Endothelial cell of umbilical vein (primary cell): ENCODE data around the gene CIZ1. TPM values are rescaled to one million over a fixed set of nuclear protein-coding genes. Genes with fewer than 3 reads are reported as not detected.

Experiments used
- BruUV-seq: library from RNA; stranded (reverse); fragments of 400-500 nt; replicated peaks from 2 replicates; lab custom pipeline; 2021; lab: Mats Ljungman, UMichigan
- CTCF ChIA-PET: fragments of 300-600, 350-600 bp; sonication (Branson Sonifier 250); formaldehyde crosslinking; loops from one replicate; lab custom pipeline; 2021; ENCODE audit warnings: antibody characterized with exemption, inconsistent platforms; lab: Charles Lee
- POLR2A ChIA-PET: fragments of 300-600, 350-600 bp; sonication (Branson Sonifier 250); formaldehyde crosslinking; loops from one replicate; lab custom pipeline; 2021; ENCODE audit warnings: antibody characterized with exemption, inconsistent platforms; lab: Charles Lee
- DNase-seq: peaks from one replicate; pipeline ENCODE4 v3.0.0-alpha.2; 2011; ENCODE audit warnings: low read depth, low spot score
- FAIRE-seq: peaks from 2 replicates; lab custom pipeline; 2011; peaks lifted over from hg19 to GRCh38; lab: Jason Lieb, UNC
- H2AFZ ChIP-seq: 2 replicates; pipeline ENCODE4 v1.6.0; 2012; ENCODE audit warnings: low read depth, low read length, control low read depth, inconsistent platforms
- H3K27ac ChIP-seq: 2 replicates; pipeline ENCODE4 v1.5.1; 2011; ENCODE audit warnings: low read depth, mild to moderate bottlenecking, control low read depth, low read length, moderate library complexity; ENCODE audit not compliant: insufficient read depth
- H3K27me3 ChIP-seq, 2 experiments: 2 replicates each; pipeline versions ENCODE4 v1.6.0 to v1.6.1; 2011; ENCODE audit warnings: low read length in 2 of 2, mixed read lengths in 1 of 2; ENCODE audit not compliant: control insufficient read depth in 2 of 2, insufficient read depth in 2 of 2
- H3K36me3 ChIP-seq, 2 experiments: 2 replicates in 1 of 2; 3 replicates in 1 of 2; pipeline ENCODE4 v1.5.1; 2011; ENCODE audit warnings: low read length in 2 of 2, mild to moderate bottlenecking in 1 of 2, moderate library complexity in 1 of 2; ENCODE audit not compliant: control insufficient read depth in 2 of 2, insufficient read depth in 2 of 2; ENCODE audit errors: extremely low read depth in 1 of 2
- H3K4me1 ChIP-seq: 3 replicates; pipeline ENCODE4 v1.5.1; 2011; ENCODE audit warnings: mild to moderate bottlenecking, low read length; ENCODE audit not compliant: control insufficient read depth, insufficient read depth; ENCODE audit errors: extremely low read depth
- H3K4me2 ChIP-seq: 2 replicates; pipeline ENCODE4 v1.6.1; 2011; ENCODE audit warnings: low read length, control low read depth, mixed read lengths; ENCODE audit not compliant: insufficient read depth
- H3K4me3 ChIP-seq, 3 experiments: fragments of 200-600 bp in 1 of 3; sonication (generic), shearing (Covaris generic) in 1 of 3; replicated peaks in 1 of 3; 2 replicates each; pipeline ENCODE4 v1.5.1; 2011 to 2016; ENCODE audit warnings: control low read depth in 3 of 3, low read length in 3 of 3, mild to moderate bottlenecking in 2 of 3, inconsistent platforms in 1 of 3, low read depth in 1 of 3, moderate library complexity in 1 of 3; ENCODE audit not compliant: insufficient read depth in 1 of 3
- H3K79me2 ChIP-seq: 2 replicates; pipeline ENCODE4 v1.6.0; 2012; ENCODE audit warnings: low read length, inconsistent platforms; ENCODE audit not compliant: control insufficient read depth, insufficient read depth
- H3K9ac ChIP-seq: replicated peaks from 2 replicates; pipeline ENCODE3; 2011; ENCODE audit warnings: low read length, control low read depth; ENCODE audit not compliant: insufficient read depth; ENCODE audit errors: extremely low read depth
- H3K9me1 ChIP-seq: replicated peaks from 3 replicates; pipeline ENCODE4 v1.6.0; 2011; ENCODE audit warnings: mild to moderate bottlenecking, low read length; ENCODE audit not compliant: control insufficient read depth, insufficient read depth; ENCODE audit errors: extremely low read depth
- H3K9me3 ChIP-seq: replicated peaks from 2 replicates; pipeline ENCODE4 v1.5.1; 2012; ENCODE audit warnings: low read length, inconsistent platforms; ENCODE audit not compliant: control insufficient read depth, insufficient read depth
- H4K20me1 ChIP-seq: replicated peaks from 2 replicates; pipeline ENCODE3; 2011; ENCODE audit warnings: mild to moderate bottlenecking, low read length; ENCODE audit not compliant: control insufficient read depth, insufficient read depth; ENCODE audit errors: extremely low read depth
- CTCF ChIP-seq, 2 donors: IDR thresholded peaks; 1 replicate in 1 of 2; 2 replicates in 1 of 2; pipeline ENCODE4 v1.5.1; 2011; ENCODE audit warnings: low read length in 2 of 2, mild to moderate bottlenecking in 2 of 2, moderate library complexity in 2 of 2, control low read depth in 1 of 2, inconsistent platforms in 1 of 2, low read depth in 1 of 2; ENCODE audit not compliant: insufficient read depth in 1 of 2; ENCODE audit errors: extremely low read depth in 1 of 2
- EZH2 ChIP-seq: IDR thresholded peaks from 2 replicates; pipeline ENCODE4 v1.6.1; 2012; ENCODE audit warnings: borderline replicate concordance, low read depth, mild to moderate bottlenecking, moderate library complexity, low read length, inconsistent platforms; ENCODE audit not compliant: severe bottlenecking
- FOS ChIP-seq: IDR thresholded peaks from 2 replicates; pipeline ENCODE4 v1.6.1; 2011; ENCODE audit warnings: mild to moderate bottlenecking, low read length, moderate library complexity, borderline replicate concordance; ENCODE audit not compliant: insufficient read depth
- GATA2 ChIP-seq: IDR thresholded peaks from 2 replicates; pipeline ENCODE4 v1.7.0; 2011; ENCODE audit warnings: low read depth, mild to moderate bottlenecking, moderate library complexity, mixed read lengths, low read length; ENCODE audit not compliant: insufficient read length, insufficient read depth
- JUN ChIP-seq: IDR thresholded peaks from 2 replicates; pipeline ENCODE4 v1.6.1; 2011; ENCODE audit warnings: borderline replicate concordance, low read depth; ENCODE audit not compliant: insufficient read length, insufficient read depth
- MAX ChIP-seq: IDR thresholded peaks from 2 replicates; pipeline ENCODE4 v1.6.1; 2011; ENCODE audit not compliant: insufficient read depth, insufficient read length
- MYC ChIP-seq: IDR thresholded peaks from one replicate; pipeline ENCODE4 v1.6.1; 2011; ENCODE audit warnings: mild to moderate bottlenecking, low read depth, low read length
- POLR2A ChIP-seq: IDR thresholded peaks from 2 replicates; pipeline ENCODE4 v1.6.1; 2012; ENCODE audit warnings: low read depth, mild to moderate bottlenecking, control low read depth, low read length
- POLR2AphosphoS5 ChIP-seq: IDR thresholded peaks from 2 replicates; pipeline ENCODE4 v1.6.1; 2012; ENCODE audit warnings: low read depth, mild to moderate bottlenecking, control low read depth, low read length, moderate library complexity; ENCODE audit not compliant: insufficient read depth
- dilution Hi-C: fragments of 300-500 bp; cut with MboI; formaldehyde crosslinking; loops from one replicate; pipeline ENCODE4 v1.15.0; 2019; ENCODE audit warnings: low sequenced_read_pairs; ENCODE audit not compliant: extremely low pct_ligation_motif_present
- intact Hi-C: fragments of 100-400 bp; cut with micrococcal nuclease; formaldehyde crosslinking; loops from one replicate; pipeline ENCODE4 v1.10.0; 2022
- polyA plus RNA-seq, 4 experiments: library from polyadenylated mRNA; depleted of rRNA in 3 of 4; stranded (reverse) in 3 of 4; unstranded in 1 of 4; fragments of >200 nt; gene quantifications; 2 replicates each; pipeline versions ENCODE4 v1.2.1 to v1.2.3, GENCODE V29; 2011 to 2012; ENCODE audit warnings: missing spikeins in 1 of 4
- total RNA-seq: library from RNA; stranded (reverse); gene quantifications from 2 replicates; pipeline ENCODE4 v1.2.3, GENCODE V29; 2021

CIZ1 gene
- total and polyA plus RNA-seq, 2 donors (not counting 3 experiments of a cell fraction or from before 2014, with no cell fraction given) = 88.3 to 150 TPM

GRCh38 chr9:128143525-128144238, 47.7 kb downstream of the CIZ1 start:
- POLR2A ChIA-PET = no interaction called here
- no TSS peak for BruUV-seq

More at GRCh38 chr9:128143525-128144238, 47.7 kb downstream of the CIZ1 start:
- H2AFZ ChIP-seq = no peak overlapping the region
- DNase-seq (no peak), FAIRE-seq (no peak)
- no peaks in the 10 kb centered on the region for H3K36me3 ChIP-seq
- H3K27me3 ChIP-seq = no peaks in the 10 kb centered on the region
- no peaks in the 10 kb centered on the region for H3K79me2 ChIP-seq
- no peak overlapping the region for H3K4me2 ChIP-seq
- intact Hi-C loops = no loop called here
- H3K9ac ChIP-seq = no peak overlapping the region
- no peaks in the 10 kb centered on the region for H3K9me3 ChIP-seq
- H3K4me3 ChIP-seq = no peak overlapping the region
- no peak for TF ChIP-seq EZH2
- no peak for TF ChIP-seq JUN
- TF ChIP-seq MYC = no peak
- TF ChIP-seq FOS = no peak
- TF ChIP-seq POLR2A = no peak
- no peak for TF ChIP-seq POLR2AphosphoS5
- TF ChIP-seq MAX = no peak
- TF ChIP-seq CTCF (IDR thresholded peaks at IDR 0.05; ENCODE audit: extremely low read depth in 1 of 2, insufficient read depth in 1 of 2, low read depth in 1 of 2, low read length in 2 of 2) = no peak
- TF ChIP-seq GATA2 = no peak
- dilution Hi-C loops = no loop called here
- H4K20me1 ChIP-seq = no peaks in the 10 kb centered on the region
- no peaks in the 10 kb centered on the region for H3K9me1 ChIP-seq
- no peaks in the 10 kb centered on the region for H3K4me1 ChIP-seq
- H3K27ac ChIP-seq = no peak overlapping the region
- CTCF ChIA-PET = interaction anchor here (0.6 kb wide), 1 partner anchor 224 kb away, joined by 3 read pairs; no protein-coding TSS in a partner anchor
